ENCODE data around the gene GPT2.

GPT2 gene

GRCh38 chr16:46915483-46916025 is 31.4 kb downstream of the GPT2 start:
- no peak for TF ChIP-seq POLR2AphosphoS5 (IDR thresholded peaks at IDR 0.05; ENCODE audit: low read depth, low read length)
- no peak for TF ChIP-seq REST (IDR thresholded peaks at IDR 0.05; ENCODE audit: insufficient read depth in 1 of 2, low read depth in 2 of 2, low read length in 2 of 2)
- TF ChIP-seq SIN3A (IDR thresholded peaks at IDR 0.05; ENCODE audit: borderline replicate concordance, insufficient read depth, low read length): no peak
- TF ChIP-seq FOXP2 (optimal IDR thresholded peaks at IDR 0.05; ENCODE audit: borderline replicate concordance, extremely low read depth, extremely low read length, insufficient read depth): no peak
- TF ChIP-seq TAF1 (IDR thresholded peaks at IDR 0.05; ENCODE audit: borderline replicate concordance, insufficient read depth, low read length): no peak

GRCh38 chr16:46916980-46917379 is 32.8 kb downstream of the GPT2 start:
- TF ChIP-seq POLR2AphosphoS5 (IDR thresholded peaks at IDR 0.05; ENCODE audit: low read depth, low read length) (no peak), TAF1 (IDR thresholded peaks at IDR 0.05; ENCODE audit: borderline replicate concordance, insufficient read depth, low read length) (no peak), SIN3A (IDR thresholded peaks at IDR 0.05; ENCODE audit: borderline replicate concordance, insufficient read depth, low read length) (no peak), FOXP2 (optimal IDR thresholded peaks at IDR 0.05; ENCODE audit: borderline replicate concordance, extremely low read depth, extremely low read length, insufficient read depth) (no peak), REST (IDR thresholded peaks at IDR 0.05; ENCODE audit: insufficient read depth in 1 of 2, low read depth in 2 of 2, low read length in 2 of 2) (no peak)

- TF ChIP-seq TAF1 (IDR thresholded peaks at IDR 0.05; ENCODE audit: borderline replicate concordance, insufficient read depth, low read length): no peak
- TF ChIP-seq REST (IDR thresholded peaks at IDR 0.05; ENCODE audit: insufficient read depth in 1 of 2, low read depth in 2 of 2, low read length in 2 of 2): no peak
These were observed 34.2 kb downstream of the GPT2 start for GRCh38 chr16:46918400-46918799.

GRCh38 chr16:46918905-46919792 is 35.0 kb downstream of the GPT2 start:
- TF ChIP-seq REST (IDR thresholded peaks at IDR 0.05; ENCODE audit: insufficient read depth in 1 of 2, low read depth in 2 of 2, low read length in 2 of 2): no peak
- TF ChIP-seq FOXP2 (optimal IDR thresholded peaks at IDR 0.05; ENCODE audit: borderline replicate concordance, extremely low read depth, extremely low read length, insufficient read depth): no peak
- TF ChIP-seq TAF1 (IDR thresholded peaks at IDR 0.05; ENCODE audit: borderline replicate concordance, insufficient read depth, low read length): no peak
- TF ChIP-seq POLR2AphosphoS5 (IDR thresholded peaks at IDR 0.05; ENCODE audit: low read depth, low read length): no peak
- no peak for TF ChIP-seq SIN3A (IDR thresholded peaks at IDR 0.05; ENCODE audit: borderline replicate concordance, insufficient read depth, low read length)

Data from PFSK-1 (cell line).